CD4-positive, CD25-positive, alpha-beta regulatory T cell (primary cell): Measurements from ENCODE around the gene MAGI2. TPM values are rescaled to one million over a fixed set of nuclear protein-coding genes. Genes with fewer than 3 reads are reported as not detected.

Experiments
- ATAC-seq, 2 donors: fragments of 150-1000 bp; cut with Tn5 transposase; one replicate each; pipeline ENCODE4 v1.10.0; 2021; ENCODE audit warnings: low read depth in 2 of 2, moderate number of reproducible peaks in 2 of 2, moderate library complexity in 1 of 2
- DNase-seq, 3 donors: peaks; one replicate each; pipeline versions ENCODE4 v3.0.0 to v3.0.0-alpha.2; 2012 to 2022; ENCODE audit warnings: mixed read lengths in 1 of 3
- H3K27ac ChIP-seq: one replicate; pipeline ENCODE4 v1.7.0; 2013; ENCODE audit warnings: mild to moderate bottlenecking, low read length; ENCODE audit not compliant: insufficient read depth, poor library complexity, severe bottlenecking
- H3K27me3 ChIP-seq: one replicate; pipeline ENCODE4 v1.7.0; 2013; ENCODE audit warnings: low read length; ENCODE audit not compliant: control insufficient read depth, insufficient read depth
- H3K36me3 ChIP-seq: one replicate; pipeline ENCODE4 v1.7.0; 2013; ENCODE audit warnings: mild to moderate bottlenecking, low read length, moderate library complexity; ENCODE audit not compliant: control insufficient read depth, insufficient read depth
- H3K4me1 ChIP-seq: 2 replicates; pipeline ENCODE4 v1.7.0; 2013; ENCODE audit warnings: mild to moderate bottlenecking, low read length; ENCODE audit not compliant: insufficient read depth, control insufficient read depth, poor library complexity, severe bottlenecking
- H3K4me3 ChIP-seq: one replicate; pipeline ENCODE4 v1.7.0; 2013; ENCODE audit warnings: low read depth, mild to moderate bottlenecking, low read length, moderate library complexity
- H3K9me3 ChIP-seq, 2 experiments: 1 replicate in 1 of 2; 2 replicates in 1 of 2; pipeline ENCODE4 v1.7.0; 2013; ENCODE audit warnings: low read length in 2 of 2, mild to moderate bottlenecking in 1 of 2, moderate library complexity in 1 of 2; ENCODE audit not compliant: control insufficient read depth in 2 of 2
- H3K27ac Mint-ChIP-seq, 3 donors: one replicate each; pipeline ENCODE4 v1.8.0; 2020 to 2022; ENCODE audit warnings: mild to moderate bottlenecking in 3 of 3, mixed read lengths in 3 of 3, moderate library complexity in 2 of 3
- H3K27me3 Mint-ChIP-seq: one replicate; pipeline ENCODE4 v1.8.0; 2022; ENCODE audit warnings: mild to moderate bottlenecking, mixed read lengths
- H3K36me3 Mint-ChIP-seq: one replicate; pipeline ENCODE4 v1.8.0; 2020; ENCODE audit warnings: mixed read lengths
- H3K4me1 Mint-ChIP-seq, 4 donors: one replicate each; pipeline ENCODE4 v1.8.0; 2020 to 2022; ENCODE audit warnings: mixed read lengths in 4 of 4, mild to moderate bottlenecking in 1 of 4
- H3K4me3 Mint-ChIP-seq, 4 donors: one replicate each; pipeline ENCODE4 v1.8.0; 2020 to 2022; ENCODE audit warnings: mild to moderate bottlenecking in 4 of 4, mixed read lengths in 4 of 4, moderate library complexity in 3 of 4
- H3K9me3 Mint-ChIP-seq, 7 donors: one replicate each; pipeline ENCODE4 v1.8.0; 2020 to 2022; ENCODE audit warnings: mixed read lengths in 7 of 7, mild to moderate bottlenecking in 3 of 7, moderate library complexity in 2 of 7
- polyA plus RNA-seq, 4 donors: library from polyadenylated mRNA; unstranded; fragments of 300-500 nt; fragmentation: Illumina TruSeq; gene quantifications; one replicate each; pipeline ENCODE4 v1.2.3, GENCODE V29; 2021
- total RNA-seq: library from RNA; stranded (reverse); gene quantifications from one replicate; pipeline ENCODE4 v1.2.3, GENCODE V29; 2022

MAGI2 gene
- total and polyA plus RNA-seq, 5 donors from 2014 or later, result not detected

DNA sequence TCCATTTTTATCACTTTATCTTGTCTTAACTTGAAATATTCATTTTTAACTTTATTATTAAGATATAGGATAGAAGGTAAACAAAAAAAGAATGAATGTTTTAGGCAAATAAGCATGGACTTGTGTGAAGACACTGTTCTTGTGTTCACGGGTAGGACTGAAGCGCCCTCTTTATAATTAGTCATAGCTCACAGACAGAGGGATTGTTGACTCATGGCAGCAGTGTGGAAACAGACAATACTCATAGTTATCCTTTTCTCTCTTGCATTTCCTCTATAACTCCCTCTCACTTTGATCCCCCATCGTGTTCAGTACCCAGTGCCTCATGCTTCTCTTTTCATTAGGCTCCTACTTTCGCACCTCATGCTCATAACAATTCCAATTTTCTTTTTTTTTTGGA is 923.1 kb downstream of the MAGI2 start:
- Histone ChIP-seq H3K9me3 (no peaks in the 10 kb centered on the region), H3K27me3 (no peaks in the 10 kb centered on the region), H3K4me3 (no peak overlapping the region), H3K36me3 (no peaks in the 10 kb centered on the region), H3K27ac (no peak overlapping the region), H3K4me1 (no peaks in the 10 kb centered on the region)
- no peaks in the 10 kb centered on the region for H3K4me1 Mint-ChIP-seq
- DNase-seq, result no peak
- H3K4me3 Mint-ChIP-seq, result no peak overlapping the region
- H3K27ac Mint-ChIP-seq, result no peak overlapping the region
- H3K27me3 Mint-ChIP-seq, result no peaks in the 10 kb centered on the region
- no peak for ATAC-seq
- H3K9me3 Mint-ChIP-seq, result peaks cover 0 to 2% (median 0%) of the 10 kb centered on the region in 7 donors
- no peaks in the 10 kb centered on the region for H3K36me3 Mint-ChIP-seq

DNA sequence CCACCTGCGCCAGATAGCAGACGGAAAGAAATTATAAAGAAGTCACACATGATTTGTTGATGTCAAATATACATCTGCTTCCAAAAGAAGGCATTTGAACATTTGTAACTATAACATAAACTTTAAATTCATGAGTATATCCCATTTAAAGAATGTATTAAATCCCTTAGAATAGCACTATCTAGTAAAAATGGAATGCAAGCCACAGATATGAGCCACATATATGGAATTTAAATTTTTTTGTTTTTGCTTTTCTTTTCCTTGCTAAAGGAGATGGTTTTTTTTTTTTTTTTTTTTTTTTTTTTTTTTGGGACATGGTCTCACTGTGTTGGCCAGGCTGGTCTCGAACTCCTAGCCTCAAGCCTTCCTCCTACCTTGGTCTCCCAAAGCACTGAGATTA is 924.1 kb downstream of the MAGI2 start:
- ATAC-seq (no peak), DNase-seq (no peak)
- Histone ChIP-seq H3K4me3 (no peak overlapping the region), H3K27me3 (no peaks in the 10 kb centered on the region), H3K4me1 (no peaks in the 10 kb centered on the region), H3K27ac (no peak overlapping the region), H3K36me3 (no peaks in the 10 kb centered on the region), H3K9me3 (no peaks in the 10 kb centered on the region)
- Mint-ChIP-seq H3K9me3 (peaks cover 0 to 2% (median 0%) of the 10 kb centered on the region in 7 donors), H3K4me3 (no peak overlapping the region), H3K27me3 (no peaks in the 10 kb centered on the region), H3K4me1 (no peaks in the 10 kb centered on the region), H3K27ac (no peak overlapping the region), H3K36me3 (no peaks in the 10 kb centered on the region)

DNA sequence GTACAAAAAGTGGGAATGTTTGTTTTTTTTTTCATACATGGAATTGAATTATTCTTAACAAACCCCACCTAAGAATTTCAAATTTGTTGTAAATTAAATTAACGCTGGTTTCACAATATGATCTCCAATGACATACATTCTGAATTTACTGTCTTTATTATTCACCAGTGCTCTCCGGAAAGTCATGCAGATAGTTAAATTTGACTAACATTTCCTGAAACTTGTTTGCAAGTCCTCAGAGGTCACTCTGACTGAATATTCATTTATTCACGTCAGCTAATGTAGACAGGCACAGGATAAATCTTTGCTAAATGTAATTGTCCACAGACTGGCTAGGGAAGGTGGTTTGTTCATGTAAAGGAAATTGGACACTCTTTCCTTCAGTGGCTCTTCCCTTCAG is 924.5 kb downstream of the MAGI2 start:
- Histone ChIP-seq H3K4me1 (no peaks in the 10 kb centered on the region), H3K27me3 (no peaks in the 10 kb centered on the region), H3K9me3 (no peaks in the 10 kb centered on the region), H3K27ac (no peak overlapping the region), H3K4me3 (no peak overlapping the region), H3K36me3 (no peaks in the 10 kb centered on the region)
- Mint-ChIP-seq H3K4me1 (no peaks in the 10 kb centered on the region), H3K9me3 (peaks cover 0 to 2% (median 0%) of the 10 kb centered on the region in 7 donors), H3K36me3 (no peaks in the 10 kb centered on the region), H3K27me3 (no peaks in the 10 kb centered on the region), H3K27ac (no peak overlapping the region), H3K4me3 (no peak overlapping the region)
- no peak for DNase-seq
- ATAC-seq, result no peak

DNA sequence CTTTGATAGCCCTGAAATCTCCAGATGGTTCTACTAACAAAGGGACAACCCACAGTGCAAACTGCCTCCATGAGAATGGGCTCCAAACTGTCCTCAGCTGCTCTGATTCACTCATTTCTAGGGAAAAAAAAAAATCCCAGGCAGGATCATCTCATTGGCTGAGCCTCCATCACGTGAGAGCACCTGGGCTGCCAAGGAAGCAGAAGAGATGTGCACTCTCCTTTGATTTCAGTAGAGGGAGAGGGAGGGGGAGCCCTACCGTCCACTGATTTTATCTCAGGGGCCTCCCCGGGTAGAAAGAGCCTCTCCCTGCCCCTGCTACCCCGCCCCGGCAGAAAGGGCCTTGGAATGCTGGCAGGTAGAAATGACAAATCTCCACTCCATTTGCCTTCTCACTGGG is 929.5 kb downstream of the MAGI2 start:
- Mint-ChIP-seq H3K27me3 (no peaks in the 10 kb centered on the region), H3K4me1 (no peaks in the 10 kb centered on the region), H3K9me3 (peaks cover 0 to 2% (median 0%) of the 10 kb centered on the region in 7 donors), H3K36me3 (no peaks in the 10 kb centered on the region), H3K27ac (no peak overlapping the region), H3K4me3 (no peak overlapping the region)
- Histone ChIP-seq H3K4me3 (no peak overlapping the region), H3K27me3 (no peaks in the 10 kb centered on the region), H3K4me1 (no peaks in the 10 kb centered on the region), H3K36me3 (no peaks in the 10 kb centered on the region), H3K9me3 (no peaks in the 10 kb centered on the region), H3K27ac (no peak overlapping the region)
- DNase-seq, result no peak
- no peak for ATAC-seq

DNA sequence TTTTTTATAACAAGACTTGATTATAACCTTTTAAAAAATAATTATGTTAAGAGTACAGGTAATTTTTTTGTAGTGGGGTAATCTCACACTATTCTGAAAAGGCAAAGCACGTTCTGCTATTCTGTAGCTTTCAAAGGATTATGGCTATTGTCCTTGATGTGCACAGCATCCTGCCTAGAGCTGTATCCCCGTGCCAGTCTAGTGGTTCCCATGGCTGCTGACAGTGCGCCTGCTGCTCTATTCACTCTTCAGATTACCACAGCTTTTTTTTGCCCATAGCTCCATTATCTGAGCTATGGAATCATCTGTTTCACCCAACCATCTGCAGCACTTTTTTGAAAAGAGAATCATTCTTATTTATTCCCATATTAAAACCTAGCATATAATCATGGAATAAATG is 931.5 kb downstream of the MAGI2 start:
- H3K36me3 Mint-ChIP-seq, result no peaks in the 10 kb centered on the region
- H3K9me3 ChIP-seq, result no peaks in the 10 kb centered on the region
- no peaks in the 10 kb centered on the region for H3K4me1 Mint-ChIP-seq
- no peaks in the 10 kb centered on the region for H3K27me3 ChIP-seq
- no peaks in the 10 kb centered on the region for H3K27me3 Mint-ChIP-seq
- no peak overlapping the region for H3K4me3 Mint-ChIP-seq
- ATAC-seq, result no peak
- H3K4me3 ChIP-seq, result no peak overlapping the region
- no peak overlapping the region for H3K27ac ChIP-seq
- no peaks in the 10 kb centered on the region for H3K4me1 ChIP-seq
- no peaks in the 10 kb centered on the region for H3K36me3 ChIP-seq
- no peak for DNase-seq
- H3K9me3 Mint-ChIP-seq, result peaks cover 0 to 2% (median 0%) of the 10 kb centered on the region in 7 donors
- H3K27ac Mint-ChIP-seq, result no peak overlapping the region

DNA sequence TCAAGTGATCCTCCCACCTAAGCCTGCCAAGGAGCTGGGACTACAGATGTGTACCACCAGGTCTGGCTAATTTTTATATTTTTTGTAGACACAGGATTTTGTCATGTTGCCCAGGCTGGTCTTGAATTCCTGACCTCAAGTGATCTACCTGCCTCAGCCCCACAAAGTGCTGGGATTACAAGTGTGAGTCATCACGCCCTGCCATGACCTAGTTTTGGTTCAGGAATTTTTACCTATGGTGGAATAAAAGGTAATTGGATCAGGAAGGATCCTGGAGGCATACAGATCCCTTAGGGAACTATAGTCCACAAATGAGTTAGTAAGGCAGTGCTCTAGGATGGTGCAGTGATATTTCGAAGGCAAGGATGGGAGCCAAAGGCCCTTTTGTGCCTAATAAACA is 937.0 kb downstream of the MAGI2 start:
- Mint-ChIP-seq H3K27me3 (no peaks in the 10 kb centered on the region), H3K9me3 (peaks cover 0 to 2% (median 0%) of the 10 kb centered on the region in 7 donors), H3K4me3 (no peak overlapping the region), H3K27ac (no peak overlapping the region), H3K4me1 (no peaks in the 10 kb centered on the region), H3K36me3 (no peaks in the 10 kb centered on the region)
- DNase-seq (no peak), ATAC-seq (no peak)
- Histone ChIP-seq H3K4me1 (no peaks in the 10 kb centered on the region), H3K36me3 (no peaks in the 10 kb centered on the region), H3K27me3 (no peaks in the 10 kb centered on the region), H3K4me3 (no peak overlapping the region), H3K9me3 (no peaks in the 10 kb centered on the region), H3K27ac (no peak overlapping the region)

DNA sequence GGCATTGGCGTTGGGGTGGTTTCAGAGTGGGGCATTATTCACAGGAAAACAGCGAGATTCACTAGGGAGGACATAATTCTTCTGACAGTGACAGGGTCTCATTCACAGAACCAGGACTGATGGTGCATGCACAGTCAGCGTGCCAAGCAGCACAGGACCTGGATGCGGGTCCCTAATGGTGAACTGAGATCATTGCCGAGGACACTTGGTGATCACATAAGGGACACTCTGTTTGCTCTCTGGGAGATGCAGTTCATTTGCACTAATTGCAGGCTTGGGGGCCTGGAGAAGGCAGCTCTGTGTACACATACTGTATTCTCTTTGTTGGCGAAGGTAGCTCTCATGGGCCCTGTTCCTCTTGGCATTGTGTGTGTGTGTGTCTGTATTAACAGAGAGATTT is 938.8 kb downstream of the MAGI2 start:
- Mint-ChIP-seq H3K4me1 (no peaks in the 10 kb centered on the region), H3K36me3 (no peaks in the 10 kb centered on the region), H3K4me3 (no peak overlapping the region), H3K27me3 (no peaks in the 10 kb centered on the region), H3K9me3 (peaks cover 0 to 2% (median 0%) of the 10 kb centered on the region in 7 donors), H3K27ac (no peak overlapping the region)
- no peak overlapping the region for H3K4me3 ChIP-seq
- DNase-seq (no peak), ATAC-seq (peak in 1 of 2 donors; percentile 14)
- H3K36me3 ChIP-seq, result no peaks in the 10 kb centered on the region
- H3K27ac ChIP-seq, result no peak overlapping the region
- no peaks in the 10 kb centered on the region for H3K27me3 ChIP-seq
- H3K9me3 ChIP-seq, result no peaks in the 10 kb centered on the region
- H3K4me1 ChIP-seq, result no peaks in the 10 kb centered on the region

DNA sequence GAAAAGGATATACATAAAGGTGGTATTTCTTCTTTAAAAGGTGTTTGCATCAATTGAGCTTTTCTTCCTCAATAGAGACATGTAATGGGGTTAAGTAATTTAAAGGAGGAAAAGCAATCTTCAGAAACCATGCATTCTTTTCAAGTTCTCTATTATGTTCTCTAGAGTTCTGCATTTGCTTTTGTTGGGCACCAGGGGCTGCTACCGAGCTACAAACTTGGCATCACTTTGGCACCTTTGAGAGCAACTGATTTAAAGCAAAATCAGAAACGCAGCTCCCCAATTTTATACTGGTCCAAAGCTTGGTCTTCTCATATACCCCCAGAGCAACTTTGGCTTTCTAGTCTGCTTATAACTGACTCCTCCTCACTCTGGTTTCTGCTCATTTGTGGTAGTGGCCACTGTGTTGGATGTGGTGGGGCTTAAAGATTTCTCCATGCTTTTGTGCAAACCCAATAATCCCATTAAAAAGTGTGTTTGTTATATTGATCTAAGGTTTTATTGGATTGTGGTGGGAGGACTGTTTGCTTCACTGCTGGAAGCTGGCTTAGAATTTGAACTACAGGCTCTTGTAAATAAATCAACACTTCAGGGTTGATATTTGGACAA is 942.8 kb downstream of the MAGI2 start:
- no peaks in the 10 kb centered on the region for H3K27me3 ChIP-seq
- Mint-ChIP-seq H3K9me3 (peaks cover 0 to 2% (median 0%) of the 10 kb centered on the region in 7 donors), H3K36me3 (no peaks in the 10 kb centered on the region), H3K27me3 (no peaks in the 10 kb centered on the region), H3K4me3 (no peak overlapping the region), H3K27ac (peak overlapping the region in 1 of 3 donors; percentile 52), H3K4me1 (no peaks in the 10 kb centered on the region)
- H3K9me3 ChIP-seq, result no peaks in the 10 kb centered on the region
- no peaks in the 10 kb centered on the region for H3K4me1 ChIP-seq
- H3K4me3 ChIP-seq, result no peak overlapping the region
- DNase-seq, result peak in 1 of 3 donors; percentile 6
- no peaks in the 10 kb centered on the region for H3K36me3 ChIP-seq
- ATAC-seq, result no peak
- H3K27ac ChIP-seq, result no peak overlapping the region
